AG04450 (cell line): Measurements from ENCODE around the gene POGZ. TPM values are rescaled to one million over a fixed set of nuclear protein-coding genes. Genes with fewer than 3 reads are reported as not detected.

ENCODE experiments used
- CTCF ChIA-PET: fragments of 300-600, 350-600 bp; formaldehyde crosslinking; extraction: SDS; loops from one replicate; lab custom pipeline; 2022; ENCODE audit warnings: antibody characterized with exemption, inconsistent platforms; lab: Charles Lee
- POLR2A ChIA-PET: fragments of 350-600 bp; formaldehyde crosslinking; extraction: SDS; loops from one replicate; lab custom pipeline; 2021; ENCODE audit warnings: antibody characterized with exemption, inconsistent platforms; lab: Yijun Ruan, JAX
- DNase-seq: peaks from one replicate; pipeline ENCODE4 v3.0.0-alpha.2; 2011; ENCODE audit warnings: low read depth, low spot score
- H3K27ac ChIP-seq: one replicate; pipeline ENCODE4 v1.5.1; 2012; ENCODE audit warnings: low read depth, low read length, control low read depth
- H3K27me3 ChIP-seq: one replicate; pipeline ENCODE4 v1.6.0; 2012; ENCODE audit warnings: low read length; ENCODE audit not compliant: control insufficient read depth, insufficient read depth
- H3K4me3 ChIP-seq: 2 replicates; pipeline ENCODE4 v1.5.1; 2011; ENCODE audit warnings: mild to moderate bottlenecking, low read depth, low read length, control low read depth
- H3K9me3 ChIP-seq: 2 replicates; pipeline ENCODE4 v1.5.1; 2012; ENCODE audit warnings: low read length; ENCODE audit not compliant: control insufficient read depth, insufficient read depth
- CTCF ChIP-seq: IDR thresholded peaks from 2 replicates; pipeline ENCODE4 v1.5.1; 2011; ENCODE audit warnings: low read depth, low read length, control low read depth, inconsistent platforms
- polyA minus RNA-seq: library from RNA; depleted of rRNA, polyadenylated mRNA; stranded (reverse); fragments of >200 nt; gene quantifications from 2 replicates; pipeline ENCODE4 v1.2.3, GENCODE V29; 2011; rRNA and poly(A)+ RNA removed
- polyA plus RNA-seq: library from polyadenylated mRNA; depleted of rRNA; stranded (reverse); fragments of >200 nt; gene quantifications from 2 replicates; pipeline ENCODE4 v1.2.3, GENCODE V29; 2011; rRNA removed

Gene POGZ, protein sequence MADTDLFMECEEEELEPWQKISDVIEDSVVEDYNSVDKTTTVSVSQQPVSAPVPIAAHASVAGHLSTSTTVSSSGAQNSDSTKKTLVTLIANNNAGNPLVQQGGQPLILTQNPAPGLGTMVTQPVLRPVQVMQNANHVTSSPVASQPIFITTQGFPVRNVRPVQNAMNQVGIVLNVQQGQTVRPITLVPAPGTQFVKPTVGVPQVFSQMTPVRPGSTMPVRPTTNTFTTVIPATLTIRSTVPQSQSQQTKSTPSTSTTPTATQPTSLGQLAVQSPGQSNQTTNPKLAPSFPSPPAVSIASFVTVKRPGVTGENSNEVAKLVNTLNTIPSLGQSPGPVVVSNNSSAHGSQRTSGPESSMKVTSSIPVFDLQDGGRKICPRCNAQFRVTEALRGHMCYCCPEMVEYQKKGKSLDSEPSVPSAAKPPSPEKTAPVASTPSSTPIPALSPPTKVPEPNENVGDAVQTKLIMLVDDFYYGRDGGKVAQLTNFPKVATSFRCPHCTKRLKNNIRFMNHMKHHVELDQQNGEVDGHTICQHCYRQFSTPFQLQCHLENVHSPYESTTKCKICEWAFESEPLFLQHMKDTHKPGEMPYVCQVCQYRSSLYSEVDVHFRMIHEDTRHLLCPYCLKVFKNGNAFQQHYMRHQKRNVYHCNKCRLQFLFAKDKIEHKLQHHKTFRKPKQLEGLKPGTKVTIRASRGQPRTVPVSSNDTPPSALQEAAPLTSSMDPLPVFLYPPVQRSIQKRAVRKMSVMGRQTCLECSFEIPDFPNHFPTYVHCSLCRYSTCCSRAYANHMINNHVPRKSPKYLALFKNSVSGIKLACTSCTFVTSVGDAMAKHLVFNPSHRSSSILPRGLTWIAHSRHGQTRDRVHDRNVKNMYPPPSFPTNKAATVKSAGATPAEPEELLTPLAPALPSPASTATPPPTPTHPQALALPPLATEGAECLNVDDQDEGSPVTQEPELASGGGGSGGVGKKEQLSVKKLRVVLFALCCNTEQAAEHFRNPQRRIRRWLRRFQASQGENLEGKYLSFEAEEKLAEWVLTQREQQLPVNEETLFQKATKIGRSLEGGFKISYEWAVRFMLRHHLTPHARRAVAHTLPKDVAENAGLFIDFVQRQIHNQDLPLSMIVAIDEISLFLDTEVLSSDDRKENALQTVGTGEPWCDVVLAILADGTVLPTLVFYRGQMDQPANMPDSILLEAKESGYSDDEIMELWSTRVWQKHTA (N-terminal part only)
- polyA plus RNA-seq (43.4 and 45.7 TPM in 2 replicates), polyA minus RNA-seq (73.7 and 106 TPM in 2 replicates)

DNA sequence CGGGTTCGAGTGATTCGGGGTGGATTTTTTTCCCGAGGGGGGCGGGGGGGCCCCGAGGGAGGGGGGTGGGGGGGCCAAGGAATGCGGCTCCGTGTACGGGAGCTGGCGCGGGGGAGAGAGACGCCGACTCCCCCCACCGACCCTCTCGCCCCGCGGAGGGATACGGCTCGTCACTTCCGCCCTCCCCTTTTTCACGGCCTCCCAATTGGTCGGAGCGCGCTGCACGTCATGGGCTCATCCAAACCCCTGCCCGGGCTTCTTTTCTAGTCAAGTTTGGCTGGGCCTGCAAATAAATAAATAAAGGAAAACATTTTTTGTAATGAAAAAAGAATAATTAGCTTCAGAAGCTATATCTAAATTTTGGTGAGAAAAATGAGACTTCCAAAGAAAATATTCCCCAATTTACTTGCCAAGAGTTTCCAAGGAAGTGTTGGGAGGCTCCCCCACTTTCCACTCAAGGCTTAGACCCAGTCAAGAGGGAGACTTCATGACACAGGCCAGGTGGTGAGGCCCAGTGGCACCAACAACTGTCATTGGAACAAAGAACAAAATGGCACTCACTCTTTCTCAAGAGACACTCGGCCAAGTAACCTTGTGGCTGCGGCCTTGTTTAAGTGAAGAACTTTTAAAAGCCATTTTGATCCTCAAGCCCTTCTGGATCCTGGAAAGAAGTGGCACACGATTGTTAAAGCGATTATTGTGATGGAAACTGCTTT lies at the start of gene POGZ:
Gene POGZ, minus strand, starts transcription at position 164 of the 716 bp plus-strand sequence. CDS start 17,290 bp downstream, outside the sequence.
- no peak for TF ChIP-seq CTCF
- Histone ChIP-seq H3K27ac (peak within 1 kb of the TSS; percentile 93), H3K27me3 (peaks cover 4% of the 10 kb centered on the region), H3K4me3 (peak within 1 kb of the TSS; percentile 73), H3K9me3 (no peaks in the 10 kb centered on the region)
- ChIA-PET CTCF (no interaction called here), POLR2A (interaction anchor here (0.8 to 1.4 kb wide), 4 partner anchors 13 to 330 kb away, joined by 3 to 12 read pairs (median 4); no protein-coding TSS in a partner anchor)
- DNase-seq: peak; percentile 95

- no peak overlapping the region for H3K4me3 ChIP-seq
- no peak for TF ChIP-seq CTCF
- peaks cover 5% of the 10 kb centered on the region for H3K27me3 ChIP-seq
- DNase-seq: no peak
- no peak overlapping the region for H3K27ac ChIP-seq
- no peaks in the 10 kb centered on the region for H3K9me3 ChIP-seq
- ChIA-PET POLR2A (no interaction called here), CTCF (no interaction called here)
Measured at GRCh38 chr1:151508833-151509232, 49.5 kb upstream of the POGZ start.

DNA sequence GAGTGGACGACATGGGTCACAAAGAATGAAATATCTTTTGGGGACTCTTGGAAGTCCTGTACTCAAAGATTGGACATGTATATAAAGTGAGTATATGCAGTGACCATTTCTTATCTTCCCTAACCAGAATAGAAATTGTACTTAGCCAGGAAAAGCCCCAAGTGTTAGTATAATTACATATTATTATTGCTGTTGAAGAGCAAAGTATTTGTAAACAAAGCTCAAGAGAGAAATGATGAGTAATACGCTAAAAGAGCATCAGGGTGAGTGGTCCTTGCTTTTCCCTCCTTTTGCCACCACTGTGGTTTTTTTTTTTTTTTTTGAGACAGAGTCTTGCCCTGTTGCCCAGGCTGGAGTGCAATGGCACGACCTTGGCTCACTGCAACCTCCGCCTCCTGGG lies 45.5 kb upstream of the POGZ start:
- POLR2A ChIA-PET: interaction anchor here (1.2 kb wide), 1 partner anchor 32 kb away, joined by 4 read pairs; no protein-coding TSS in a partner anchor
- no peak for TF ChIP-seq CTCF

GRCh38 chr1:151504252-151504651 lies 45.0 kb upstream of the POGZ start:
- DNase-seq: no peak
- Histone ChIP-seq H3K27me3 (no peaks in the 10 kb centered on the region), H3K27ac (no peak overlapping the region), H3K9me3 (no peaks in the 10 kb centered on the region), H3K4me3 (no peak overlapping the region)
- ChIA-PET CTCF (no interaction called here), POLR2A (interaction anchor here (1.2 kb wide), 1 partner anchor 33 kb away, joined by 4 read pairs; no protein-coding TSS in a partner anchor)
- no peak for TF ChIP-seq CTCF

More for the DNA sequence above, 45.5 kb upstream of the POGZ start:
- CTCF ChIA-PET: no interaction called here
- DNase-seq: no peak
- Histone ChIP-seq H3K27me3 (no peaks in the 10 kb centered on the region), H3K4me3 (no peak overlapping the region), H3K27ac (no peak overlapping the region), H3K9me3 (no peaks in the 10 kb centered on the region)
